Spleen (tissue), 11 donors: Measurements from ENCODE around the gene ABCC10. TPM values are rescaled to one million over a fixed set of nuclear protein-coding genes. Genes with fewer than 3 reads are reported as not detected.

Source experiments
- DNase-seq: peaks from one replicate; pipeline ENCODE4 v3.0.0-alpha.2; 2020
- H3K27ac ChIP-seq, 8 donors: fragments of 200-600 bp; sonication (generic) in 7 of 8; 1 replicate in 4 of 8; 2 replicates in 4 of 8; pipeline versions ENCODE4 v1.5.0 to v1.8.0; 2016 to 2021; ENCODE audit warnings: inconsistent platforms in 4 of 8, mild to moderate bottlenecking in 4 of 8, moderate library complexity in 1 of 8
- H3K27me3 ChIP-seq, 7 donors: fragments of 200-600 bp; sonication (generic) in 6 of 7; replicated peaks in 1 of 7; 1 replicate in 4 of 7; 2 replicates in 3 of 7; pipeline versions ENCODE4 v1.5.0 to v1.8.0; 2016 to 2021; ENCODE audit warnings: inconsistent platforms in 3 of 7, mild to moderate bottlenecking in 1 of 7
- H3K36me3 ChIP-seq, 6 donors: fragments of 200-600 bp; sonication (generic) in 5 of 6; 1 replicate in 4 of 6; 2 replicates in 2 of 6; pipeline versions ENCODE4 v1.5.0 to v1.8.0; 2016 to 2021; ENCODE audit warnings: inconsistent platforms in 2 of 6
- H3K4me1 ChIP-seq, 6 donors: fragments of 200-600 bp; sonication (generic) in 5 of 6; 1 replicate in 3 of 6; 2 replicates in 3 of 6; pipeline versions ENCODE4 v1.5.0 to v1.8.0; 2016 to 2021; ENCODE audit warnings: inconsistent platforms in 3 of 6
- H3K4me3 ChIP-seq, 8 donors: fragments of 200-600 bp; sonication (generic) in 7 of 8; 1 replicate in 4 of 8; 2 replicates in 4 of 8; pipeline versions ENCODE4 v1.5.0 to v1.8.0; 2016 to 2021; ENCODE audit warnings: inconsistent platforms in 4 of 8, mild to moderate bottlenecking in 4 of 8, moderate library complexity in 2 of 8
- H3K9me3 ChIP-seq, 8 donors: fragments of 200-600 bp; sonication (generic) in 7 of 8; 1 replicate in 4 of 8; 2 replicates in 4 of 8; pipeline versions ENCODE4 v1.5.0 to v1.8.0; 2016 to 2021; ENCODE audit warnings: inconsistent platforms in 4 of 8
- CTCF ChIP-seq, 11 experiments: fragments of 200-600 bp in 7 of 11; fragments of 450-650 bp in 4 of 11; sonication (generic) in 4 of 11; IDR thresholded peaks in 8 of 11; conservative IDR thresholded peaks in 3 of 11; 1 replicate in 7 of 11; 2 replicates in 4 of 11; pipeline versions ENCODE4 v1.4.0 to v1.8.0; 2016 to 2021; ENCODE audit warnings: antibody characterized with exemption in 11 of 11, inconsistent platforms in 4 of 11, mild to moderate bottlenecking in 1 of 11
- POLR2A ChIP-seq, 3 donors: fragments of 450-650 bp; IDR thresholded peaks; one replicate each; pipeline ENCODE4 v1.5.1; 2017; ENCODE audit warnings: antibody characterized with exemption in 3 of 3, mild to moderate bottlenecking in 1 of 3
- POLR2AphosphoS5 ChIP-seq, 3 donors: sonication (generic); formaldehyde crosslinking; IDR thresholded peaks; one replicate each; pipeline ENCODE4 v1.5.1; 2017; ENCODE audit warnings: antibody characterized with exemption in 3 of 3
- WGBS, 5 donors: extraction: QIAGEN DNeasy Blood & Tissue Kit in 3 of 5; methylation state at CpG; one replicate each; pipeline versions ENCODE4 v1.1.5 to v1.1.7; 2013 to 2018; 5-methylcytosine and 5-hydroxymethylcytosine counted together
- intact Hi-C: fragments of 100-400 bp; cut with DNase I; formaldehyde crosslinking; loops from one replicate; pipeline ENCODE4 v1.15.0; 2023; ENCODE audit warnings: low total_unique reads
- polyA plus RNA-seq, 3 donors: library from polyadenylated mRNA; stranded (reverse); fragments of 200-250 nt; gene quantifications; one replicate each; pipeline ENCODE4 v1.2.1, GENCODE V29; 2013
- total RNA-seq, 7 donors: library from RNA; depleted of rRNA in 3 of 7; stranded (reverse); fragments of >200 nt in 3 of 7; fragmentation: NEBNext Ultra II Directional in 4 of 7; extraction: Animal tissue kit (Norgen Biotek cat#: 25700) in 4 of 7; gene quantifications; one replicate each; pipeline versions ENCODE4 v1.1.0 to v1.2.1, GENCODE V29; 2016 to 2021
- donor health status: healthy with polysubstance abuse.
- donor health status: DM: no; HTN: no; CAD: no; lungs with moderate emphysema.
- donor health status: DM: no; HTN: no; CAD: no.
- donor health status: Bipolar disorder and iron deficiency.
- donor health status: healthy.
- donor health status: DM: no; HTN: no; CAD: no.
- donor health status: DM: yes; HTN: yes; CAD: no.

ABCC10 gene
- total and polyA plus RNA-seq, 10 donors: 13.1 to 52.6 (median 31.6) TPM

GRCh38 chr6:43451939-43452338 lies 24.6 kb downstream of the ABCC10 start:
- intact Hi-C loops: loop anchor here (5.0 kb wide), 1 partner anchor 55 kb away; no protein-coding TSS in a partner anchor
- 94 to 97% (median 95%) methylated on average over 8 of the region's 8 CpGs for WGBS, 5 donors
- H3K9me3 ChIP-seq: no peaks in the 10 kb centered on the region
- no peak overlapping the region for H3K4me3 ChIP-seq
- H3K27me3 ChIP-seq: peaks cover 0 to 25% (median 15%) of the 10 kb centered on the region in 7 donors
- peaks cover 0 to 27% (median 20%) of the 10 kb centered on the region in 6 donors for H3K4me1 ChIP-seq
- peaks cover 0 to 66% (median 51%) of the 10 kb centered on the region in 6 donors for H3K36me3 ChIP-seq
- TF ChIP-seq POLR2AphosphoS5 (IDR thresholded peaks at IDR 0.05) (peak in 1 of 3 donors; percentile 35), POLR2A (IDR thresholded peaks at IDR 0.05) (no peak)
- no peak overlapping the region for H3K27ac ChIP-seq
- no peak for DNase-seq

GRCh38 chr6:43452896-43453295 lies 25.6 kb downstream of the ABCC10 start:
- Histone ChIP-seq H3K36me3 (peaks cover 0 to 56% (median 42%) of the 10 kb centered on the region in 6 donors), H3K27ac (no peak overlapping the region), H3K27me3 (peaks cover 0 to 34% (median 22%) of the 10 kb centered on the region in 7 donors), H3K9me3 (no peaks in the 10 kb centered on the region), H3K4me3 (no peak overlapping the region), H3K4me1 (peaks cover 0 to 27% (median 20%) of the 10 kb centered on the region in 6 donors)
- intact Hi-C loops: loop anchor here (5.0 kb wide), 1 partner anchor 54 kb away; no protein-coding TSS in a partner anchor
- TF ChIP-seq POLR2AphosphoS5 (IDR thresholded peaks at IDR 0.05) (no peak), CTCF (IDR thresholded peaks at IDR 0.05 in 8 of 11, conservative IDR thresholded peaks at IDR 0.05 in 3 of 11) (no peak), POLR2A (IDR thresholded peaks at IDR 0.05) (no peak)
- no peak for DNase-seq
- WGBS, 5 donors: 88 to 96% (median 93%) methylated on average over 3 to 4 of the region's 4 CpGs

- TF ChIP-seq CTCF (IDR thresholded peaks at IDR 0.05 in 8 of 11, conservative IDR thresholded peaks at IDR 0.05 in 3 of 11): no peak
- TF ChIP-seq POLR2A (IDR thresholded peaks at IDR 0.05): no peak
- no peak for TF ChIP-seq POLR2AphosphoS5 (IDR thresholded peaks at IDR 0.05)
- no peak overlapping the region for H3K4me3 ChIP-seq
- no peaks in the 10 kb centered on the region for H3K9me3 ChIP-seq
- H3K27ac ChIP-seq: no peak overlapping the region
- H3K4me1 ChIP-seq: peaks cover 0 to 27% (median 20%) of the 10 kb centered on the region in 6 donors
- peaks cover 0 to 42% (median 26%) of the 10 kb centered on the region in 7 donors for H3K27me3 ChIP-seq
- no peak for DNase-seq
- intact Hi-C loops: loop anchor here (5.0 kb wide), 1 partner anchor 53 kb away; no protein-coding TSS in a partner anchor
- peaks cover 0 to 47% (median 33%) of the 10 kb centered on the region in 6 donors for H3K36me3 ChIP-seq
Observed at GRCh38 chr6:43453831-43454230, 26.5 kb downstream of the ABCC10 start.

GRCh38 chr6:43454290-43454695 lies 27.0 kb downstream of the ABCC10 start:
- peak; percentile 46 to 74 (median 62) for TF ChIP-seq POLR2AphosphoS5 (IDR thresholded peaks at IDR 0.05)
- TF ChIP-seq POLR2A (IDR thresholded peaks at IDR 0.05): no peak
- peak; percentile 87 to 98 (median 95) for TF ChIP-seq CTCF (IDR thresholded peaks at IDR 0.05 in 8 of 11, conservative IDR thresholded peaks at IDR 0.05 in 3 of 11)
- Histone ChIP-seq H3K27me3 (peaks cover 0 to 47% (median 26%) of the 10 kb centered on the region in 7 donors), H3K27ac (peak overlapping the region in 2 of 8 donors; percentile 19 to 50), H3K36me3 (peaks cover 0 to 42% (median 29%) of the 10 kb centered on the region in 6 donors), H3K9me3 (no peaks in the 10 kb centered on the region), H3K4me1 (peaks cover 0 to 27% (median 20%) of the 10 kb centered on the region in 6 donors), H3K4me3 (peak overlapping the region; percentile 48 to 84 (median 58))
- 14 to 50% (median 20%) methylated on average over 8 to 17 of the region's 17 CpGs for WGBS, 5 donors
- peak; percentile 76 for DNase-seq
- intact Hi-C loops: loop anchor here (5.0 kb wide), 1 partner anchor 53 kb away; no protein-coding TSS in a partner anchor
